ENCODE results near the gene GAK.

The GAK gene

GRCh38 chr4:855880-856224 is 76.3 kb downstream of the GAK start:
- DNase-seq (ENCODE audit: low spot score), result no peak
- no peak for TF ChIP-seq CTCF (IDR thresholded peaks at IDR 0.05; ENCODE audit: borderline replicate concordance, control extremely low read depth, extremely low read depth, insufficient read depth, missing control alignments)
- in situ Hi-C loops (cut with MboI; ENCODE audit: low sequenced_read_pairs, unreplicated experiment), result no loop called here

GRCh38 chr4:854356-854755 is 77.8 kb downstream of the GAK start:
- in situ Hi-C loops (cut with MboI; ENCODE audit: low sequenced_read_pairs, unreplicated experiment), result no loop called here
- DNase-seq (ENCODE audit: low spot score), result no peak
- no peak for TF ChIP-seq CTCF (IDR thresholded peaks at IDR 0.05; ENCODE audit: borderline replicate concordance, control extremely low read depth, extremely low read depth, insufficient read depth, missing control alignments)

GRCh38 chr4:853416-853781 is 78.7 kb downstream of the GAK start:
- TF ChIP-seq CTCF (IDR thresholded peaks at IDR 0.05; ENCODE audit: borderline replicate concordance, control extremely low read depth, extremely low read depth, insufficient read depth, missing control alignments), result no peak
- DNase-seq (ENCODE audit: low spot score), result no peak
- in situ Hi-C loops (cut with MboI; ENCODE audit: low sequenced_read_pairs, unreplicated experiment), result no loop called here

- TF ChIP-seq CTCF (IDR thresholded peaks at IDR 0.05; ENCODE audit: borderline replicate concordance, control extremely low read depth, extremely low read depth, insufficient read depth, missing control alignments), result no peak
- in situ Hi-C loops (cut with MboI; ENCODE audit: low sequenced_read_pairs, unreplicated experiment), result no loop called here
- DNase-seq (ENCODE audit: low spot score), result no peak
These were observed 80.2 kb downstream of the GAK start for GRCh38 chr4:851701-852430.

- DNase-seq (ENCODE audit: low spot score), result no peak
- in situ Hi-C loops (cut with MboI; ENCODE audit: low sequenced_read_pairs, unreplicated experiment), result no loop called here
These were observed 81.7 kb downstream of the GAK start for GRCh38 chr4:850323-850945.

GRCh38 chr4:849478-850175 is 82.5 kb downstream of the GAK start:
- in situ Hi-C loops (cut with MboI; ENCODE audit: low sequenced_read_pairs, unreplicated experiment), result no loop called here
- no peak for TF ChIP-seq CTCF (IDR thresholded peaks at IDR 0.05; ENCODE audit: borderline replicate concordance, control extremely low read depth, extremely low read depth, insufficient read depth, missing control alignments)
- no peak for DNase-seq (ENCODE audit: low spot score)

More at GRCh38 chr4:850323-850945, 81.7 kb downstream of the GAK start:
- TF ChIP-seq CTCF (IDR thresholded peaks at IDR 0.05; ENCODE audit: borderline replicate concordance, control extremely low read depth, extremely low read depth, insufficient read depth, missing control alignments), result no peak
